GM18951 (cell line): ENCODE results near the gene ACY1.
"Not testable (repeated sequence)": the region's sequence is repeated elsewhere in the genome, so short reads cannot be mapped to it uniquely, and the experiment has no call there.

Experiments used
- POLR2A ChIP-seq: IDR thresholded peaks from 4 replicates; pipeline ENCODE4 v1.6.1; 2011; ENCODE audit warnings: mild to moderate bottlenecking; ENCODE audit not compliant: insufficient read length, insufficient read depth; ENCODE audit errors: extremely low read depth
- in situ Hi-C: fragments of 300-500 bp; cut with MboI; formaldehyde crosslinking; loops from one replicate; pipeline ENCODE4 v1.12.0; 2022; ENCODE audit warnings: low sequenced_read_pairs, mixed read lengths, inconsistent platforms; ENCODE audit not compliant: unreplicated experiment

Gene ACY1

DNA sequence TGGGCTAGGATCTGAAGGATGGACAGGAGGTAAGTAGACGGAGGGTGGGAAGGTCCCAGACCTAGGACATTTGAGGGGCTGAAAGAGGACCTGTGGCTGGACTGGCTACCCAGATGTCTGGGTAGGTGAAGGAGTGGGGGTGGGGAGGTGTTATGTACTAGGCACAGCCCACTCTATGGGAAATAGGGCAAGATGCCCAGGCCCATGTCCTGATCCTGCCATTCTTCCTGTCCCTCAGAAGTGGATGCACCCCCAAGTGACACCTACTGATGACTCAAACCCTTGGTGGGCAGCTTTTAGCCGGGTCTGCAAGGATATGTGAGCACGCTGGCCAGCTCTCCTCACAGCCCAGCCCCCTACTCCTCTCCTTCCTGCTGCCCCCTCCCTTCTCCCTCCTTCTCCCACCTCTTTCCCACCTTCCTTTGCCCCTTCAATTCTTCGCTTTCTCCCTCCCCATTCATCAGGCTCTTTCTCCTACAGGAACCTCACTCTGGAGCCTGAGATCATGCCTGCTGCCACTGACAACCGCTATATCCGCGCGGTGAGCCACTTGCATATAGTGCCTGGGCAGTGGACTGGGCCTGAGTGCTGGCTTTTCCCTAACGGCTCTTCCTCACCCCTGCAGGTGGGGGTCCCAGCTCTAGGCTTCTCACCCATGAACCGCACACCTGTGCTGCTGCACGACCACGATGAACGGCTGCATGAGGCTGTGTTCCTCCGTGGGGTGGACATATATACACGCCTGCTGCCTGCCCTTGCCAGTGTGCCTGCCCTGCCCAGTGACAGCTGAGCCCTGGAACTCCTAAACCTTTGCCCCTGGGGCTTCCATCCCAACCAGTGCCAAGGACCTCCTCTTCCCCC lies 5.2 kb downstream of the ACY1 start:
- peak; percentile 31 for TF ChIP-seq POLR2A
- in situ Hi-C loops = no loop called here

DNA sequence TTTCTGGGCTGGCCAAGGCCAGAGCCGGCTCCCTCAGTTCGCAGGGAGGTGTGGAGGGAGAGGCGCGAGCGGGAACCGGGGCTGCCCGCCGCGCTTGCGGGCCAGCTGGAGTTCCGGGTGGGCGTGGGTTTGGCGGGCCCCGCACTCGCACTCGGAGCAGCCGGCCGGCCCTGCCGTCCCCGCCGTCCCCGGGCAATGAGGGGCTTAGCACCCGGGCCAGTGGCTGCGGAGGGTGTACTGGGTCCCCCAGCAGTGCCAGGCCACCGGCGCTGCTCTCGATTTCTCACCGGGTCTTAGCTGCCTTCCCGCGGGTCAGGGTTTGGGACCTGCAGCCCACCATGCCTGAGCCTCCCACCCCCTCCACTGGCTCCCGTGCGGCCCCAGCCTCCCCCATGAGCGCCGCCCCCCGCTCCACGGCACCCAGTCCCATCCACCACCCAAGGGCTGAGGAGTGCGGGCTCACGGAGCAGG lies 7.2 kb downstream of the ACY1 start:
- in situ Hi-C loops = not testable (repeated sequence)

DNA sequence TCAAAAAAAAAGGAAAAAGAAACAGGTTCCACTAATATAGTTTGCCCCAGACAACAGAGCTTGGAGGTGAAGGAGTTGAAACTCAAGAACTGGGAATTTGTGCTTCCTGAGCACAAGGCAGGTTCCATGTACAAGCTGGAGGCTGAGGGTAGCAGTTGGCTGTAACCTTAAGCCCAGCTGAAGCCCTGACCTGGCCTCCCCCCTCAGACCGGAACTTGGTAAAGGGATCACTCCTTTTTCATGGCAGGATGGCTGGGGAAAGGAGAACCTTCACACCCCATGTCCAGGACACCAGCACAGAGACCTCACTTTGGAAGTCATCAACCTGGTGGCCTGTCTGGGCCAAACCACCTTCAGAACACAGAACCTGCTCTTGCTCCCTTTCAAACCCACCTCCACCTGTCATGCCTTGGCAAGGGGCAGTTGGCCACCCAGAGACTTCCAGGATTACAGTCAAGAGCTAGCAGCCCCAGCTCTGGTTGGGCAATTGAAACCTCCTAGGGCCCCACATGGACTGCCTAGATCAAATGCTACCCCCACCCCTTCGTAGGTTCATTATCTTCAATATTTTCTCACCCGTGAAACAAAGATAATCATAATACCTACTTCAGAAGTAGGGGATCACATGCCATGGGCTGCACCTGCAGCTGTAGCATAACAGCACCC lies 8.8 kb downstream of the ACY1 start:
- in situ Hi-C loops = no loop called here

DNA sequence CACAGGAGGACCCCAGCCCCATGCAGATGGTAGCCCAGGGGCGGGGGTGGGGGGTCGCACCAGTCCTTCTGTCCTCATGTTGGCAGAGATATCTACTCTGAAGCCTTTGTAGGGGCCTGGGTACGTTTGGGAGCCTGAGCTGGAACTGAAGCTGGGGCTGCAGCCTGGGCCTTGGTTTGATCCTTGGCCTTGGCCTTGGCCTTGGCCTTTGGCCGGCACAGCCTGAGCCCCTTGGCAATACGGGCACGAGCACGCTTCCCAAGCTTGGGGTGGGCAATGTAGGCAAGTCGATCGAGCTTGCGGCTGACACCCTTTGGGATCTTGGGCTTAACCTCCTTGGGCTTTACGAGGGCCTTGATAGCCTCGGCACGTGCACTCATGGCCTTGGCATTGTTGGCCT lies 10.3 kb downstream of the ACY1 start:
- in situ Hi-C loops = not testable (repeated sequence)

More for the DNA sequence above, 8.8 kb downstream of the ACY1 start:
- peak; percentile 27 for TF ChIP-seq POLR2A

DNA sequence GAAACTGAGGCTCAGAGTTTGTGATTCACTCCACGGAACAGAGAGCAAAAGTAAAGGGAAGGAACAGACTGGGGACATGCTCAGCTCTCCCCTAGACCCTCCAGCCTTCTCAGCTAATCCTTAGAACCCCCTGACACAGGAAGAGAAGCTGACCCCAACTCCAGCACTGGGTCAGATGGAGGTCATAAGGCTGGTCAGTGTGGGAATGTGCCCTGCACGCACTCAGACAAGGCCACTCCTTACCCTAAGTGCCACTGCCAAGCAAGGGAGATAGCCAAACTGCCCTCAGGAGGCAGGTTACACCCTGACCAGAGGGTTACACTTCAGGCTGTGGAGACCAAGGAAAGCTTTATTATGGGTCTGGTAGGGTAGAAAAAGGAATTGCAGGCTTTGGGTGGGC lies 11.2 kb downstream of the ACY1 start:
- in situ Hi-C loops = no loop called here
- TF ChIP-seq POLR2A = no peak

DNA sequence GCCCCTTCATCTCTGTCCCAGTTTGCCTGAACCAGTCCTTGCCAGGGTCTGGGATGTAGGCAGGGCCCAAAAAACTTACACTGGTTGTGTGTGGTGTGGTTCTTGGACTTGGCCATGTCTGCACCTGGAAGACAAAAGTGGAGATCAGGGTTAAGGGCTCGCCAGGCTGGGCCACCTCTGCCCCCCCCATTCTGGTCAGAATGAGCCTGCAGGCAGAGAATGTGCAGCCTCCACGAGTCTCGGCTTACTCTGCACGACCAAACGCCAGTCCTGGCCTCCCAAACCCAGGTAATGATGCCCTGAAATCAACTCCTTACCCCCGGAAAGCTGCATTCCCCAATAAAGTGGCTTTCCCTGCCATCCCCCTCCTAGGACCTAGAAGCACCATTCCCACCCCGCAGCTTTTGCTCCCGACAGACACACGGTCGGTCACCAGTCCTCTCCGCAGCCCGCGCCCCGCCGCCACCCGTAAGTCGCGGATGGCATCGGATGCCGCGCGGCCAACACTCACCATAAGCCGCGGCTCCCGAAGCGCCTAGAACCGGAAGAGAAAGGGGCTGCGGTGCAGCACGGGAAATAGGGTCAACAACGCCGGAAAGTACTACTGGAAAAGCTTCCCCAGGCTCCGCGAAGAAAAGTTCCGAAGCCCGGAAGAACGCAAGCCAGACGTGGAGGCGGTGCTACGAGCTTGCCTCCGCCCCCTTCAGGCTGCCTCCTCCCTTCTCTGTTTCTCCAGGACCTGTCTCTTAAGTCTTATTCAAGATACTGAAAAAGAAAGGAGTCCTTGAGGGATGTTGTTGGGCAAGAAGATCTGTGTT lies 12.2 kb downstream of the ACY1 start, which contains the start of gene RPL29:
Gene RPL29 (minus strand): TSS at position 550 of the 818 bp plus-strand sequence. CDS start 434 bp downstream, at position 116.
- TF ChIP-seq POLR2A = peak; percentile 97
- in situ Hi-C loops = no loop called here

DNA sequence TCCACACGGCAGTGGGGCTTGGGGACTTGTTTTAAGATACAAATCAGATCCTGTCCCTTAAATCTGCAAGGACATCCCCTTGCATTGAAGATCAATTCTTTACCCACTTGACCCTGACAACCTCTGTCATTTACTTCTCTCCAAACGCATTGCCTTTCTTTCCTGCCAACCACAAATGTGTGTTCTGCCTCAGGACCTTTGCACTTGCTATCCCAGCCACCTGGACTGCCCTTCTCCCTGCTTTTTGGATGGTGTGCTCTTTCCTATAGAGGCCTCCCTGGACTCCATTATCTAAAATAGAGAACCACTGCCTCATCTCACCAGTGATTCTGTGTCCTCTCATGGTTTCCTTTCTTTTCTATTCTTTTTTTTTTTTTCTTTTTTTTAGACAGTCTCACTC lies 13.8 kb downstream of the ACY1 start:
- in situ Hi-C loops = no loop called here

DNA sequence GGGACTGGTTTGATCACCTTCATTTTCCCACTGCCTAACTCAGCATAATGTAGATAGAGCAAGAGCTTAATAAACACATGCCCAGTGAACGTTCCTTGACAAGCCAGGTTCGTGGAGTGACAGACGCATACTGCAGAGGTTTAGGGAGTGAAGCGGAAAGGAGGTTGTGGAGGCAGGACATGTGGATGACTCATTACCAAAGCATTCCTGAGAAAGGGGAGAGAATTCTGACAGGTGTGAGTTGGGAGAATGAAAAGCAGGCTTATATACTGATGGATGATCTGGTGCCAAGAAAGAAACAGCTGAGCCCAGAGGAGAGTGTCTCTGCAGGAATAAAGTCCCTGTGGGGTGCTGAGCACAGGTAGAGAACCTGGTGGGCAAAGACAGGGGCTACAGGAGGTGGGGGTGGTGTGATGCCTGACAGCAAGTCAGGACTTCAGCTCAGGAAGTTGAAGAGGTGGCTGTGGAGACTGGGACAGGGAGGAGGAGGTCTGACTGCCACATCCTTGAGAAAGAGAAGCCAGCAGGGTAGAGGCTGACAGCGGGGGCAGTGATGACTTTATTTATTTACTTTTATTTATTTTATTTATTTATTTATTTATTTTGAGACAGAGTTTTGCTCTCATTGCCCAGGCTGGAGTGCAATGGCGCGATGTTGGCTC lies 14.7 kb downstream of the ACY1 start:
- in situ Hi-C loops = no loop called here
- TF ChIP-seq POLR2A = no peak

More for the DNA sequence above, 13.8 kb downstream of the ACY1 start:
- TF ChIP-seq POLR2A = no peak

DNA sequence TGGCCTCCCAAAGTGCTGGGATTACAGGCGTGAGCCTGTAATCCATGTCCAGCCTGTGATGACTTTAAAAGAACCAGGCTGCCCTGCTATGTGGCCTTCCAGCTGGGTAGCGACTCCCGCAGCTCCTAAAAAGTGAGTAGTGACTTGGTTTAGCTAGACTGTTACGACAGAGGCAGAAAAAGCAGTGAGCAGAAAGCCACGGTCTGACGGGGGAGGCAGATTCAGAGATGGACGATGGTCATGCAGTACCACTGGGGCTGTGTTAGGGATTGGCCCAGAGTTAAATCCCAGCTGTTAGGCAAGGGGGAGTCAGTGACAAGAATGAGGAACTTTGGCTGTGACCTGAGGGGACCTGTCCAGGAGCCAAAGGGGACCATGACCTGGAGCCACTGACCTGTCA lies 15.4 kb downstream of the ACY1 start:
- in situ Hi-C loops = no loop called here
- TF ChIP-seq POLR2A = no peak

DNA sequence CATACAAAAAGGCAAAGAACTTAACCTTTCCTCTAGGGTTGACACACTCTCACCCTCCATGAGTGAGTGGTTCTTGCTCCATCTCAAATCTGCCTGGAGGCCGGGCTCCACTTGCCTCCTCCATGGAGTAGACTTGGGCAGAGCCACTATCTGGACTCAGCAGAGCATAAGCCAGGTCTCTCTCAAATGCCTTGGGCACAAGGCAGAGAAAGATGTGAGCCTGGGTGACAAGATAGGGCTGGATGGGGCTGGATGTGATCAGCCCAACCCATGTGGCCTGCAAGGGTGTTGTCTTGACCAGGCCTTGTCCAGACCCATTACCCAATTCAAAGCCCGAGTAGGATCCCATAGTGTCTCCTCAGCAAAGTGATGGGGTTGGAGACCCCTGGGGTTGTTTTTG lies 16.5 kb downstream of the ACY1 start:
- TF ChIP-seq POLR2A = no peak
- in situ Hi-C loops = loop anchor here (5.0 kb wide), 1 partner anchor 142 kb away; no protein-coding TSS in a partner anchor

DNA sequence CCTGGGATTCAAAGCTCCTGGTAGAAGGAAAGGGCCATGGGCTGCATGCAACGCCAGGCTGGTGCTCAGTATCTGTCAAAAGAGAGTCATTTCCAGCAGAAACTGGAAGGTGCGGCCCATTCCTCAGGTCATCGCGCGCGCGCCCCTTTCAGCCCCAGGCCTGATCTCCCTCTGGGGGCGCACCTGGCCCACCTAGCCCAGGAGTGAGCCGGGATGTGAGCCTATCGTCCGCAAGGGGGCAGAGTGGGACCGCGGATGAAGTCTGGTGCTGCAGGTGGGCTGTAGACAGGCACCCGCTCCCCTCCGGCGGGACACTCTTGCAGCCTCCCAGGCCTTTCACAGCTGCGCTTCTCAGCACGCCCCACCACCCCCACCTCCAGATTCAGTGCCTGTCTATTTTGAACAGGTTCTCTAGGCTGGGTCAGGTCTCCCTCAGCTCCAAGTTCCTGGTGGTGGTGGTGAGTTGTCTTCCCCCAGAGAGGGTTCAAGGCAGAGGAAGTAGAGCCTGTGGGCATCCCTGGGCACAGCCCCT lies 18.2 kb downstream of the ACY1 start:
- in situ Hi-C loops = loop anchor here (5.0 kb wide), 1 partner anchor 141 kb away; no protein-coding TSS in a partner anchor
- no peak for TF ChIP-seq POLR2A

DNA sequence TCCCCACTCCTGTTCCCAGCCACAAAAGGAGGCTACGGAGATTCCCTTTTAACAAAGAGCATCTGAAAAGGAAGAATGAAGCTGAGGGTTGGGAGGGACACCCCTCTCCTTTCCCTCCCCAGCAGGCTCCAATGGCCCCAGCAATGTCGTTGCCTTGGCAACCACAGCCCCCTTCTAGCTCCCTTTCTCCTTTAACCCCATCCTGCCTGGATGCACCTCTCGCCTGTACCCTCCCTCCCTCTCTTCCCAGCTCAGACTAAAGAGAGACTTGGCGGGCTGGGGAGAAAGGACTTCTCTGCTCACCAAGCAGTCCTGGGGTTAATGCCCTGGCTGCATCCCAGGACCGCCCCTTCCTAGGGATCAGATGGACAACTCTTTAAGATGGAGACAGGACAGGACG lies 19.4 kb downstream of the ACY1 start:
- TF ChIP-seq POLR2A = no peak
- in situ Hi-C loops = loop anchor here (5.0 kb wide), 1 partner anchor 140 kb away; no protein-coding TSS in a partner anchor

DNA sequence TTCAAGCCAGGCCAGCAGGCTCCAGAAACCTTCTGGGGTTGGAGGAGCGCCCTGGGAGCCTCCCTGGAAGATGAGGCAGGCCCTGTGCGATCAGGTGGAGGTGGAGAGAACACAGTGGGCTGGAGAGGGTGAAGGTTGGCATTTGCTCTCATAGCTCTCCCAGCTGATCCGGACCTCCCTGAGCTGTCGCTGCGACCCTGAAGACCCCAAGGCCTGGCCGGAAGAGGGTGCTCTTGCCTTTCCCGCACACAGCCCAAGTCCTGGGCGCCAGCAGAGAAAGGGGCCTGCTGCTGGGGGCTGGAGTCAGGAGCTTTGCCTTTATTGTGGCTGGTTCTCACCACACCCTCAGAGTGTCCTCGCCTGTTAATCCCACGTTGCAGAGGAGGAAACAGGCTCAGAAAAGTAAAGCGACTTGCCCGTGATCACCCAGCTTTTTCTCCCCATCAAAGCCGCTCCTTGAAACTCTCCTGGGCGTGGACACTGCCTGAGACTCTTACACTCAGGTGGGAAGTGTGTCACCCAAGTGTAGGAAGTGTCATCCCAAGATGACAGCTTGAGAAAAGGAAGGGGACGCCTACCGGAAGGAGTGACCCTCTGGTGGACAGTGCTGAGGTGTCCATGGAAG lies 20.9 kb downstream of the ACY1 start:
- in situ Hi-C loops = loop anchor here (5.0 kb wide), 1 partner anchor 138 kb away; no protein-coding TSS in a partner anchor
- no peak for TF ChIP-seq POLR2A
